ENCODE data around the gene ADAM30. TPM values are rescaled to one million over a fixed set of nuclear protein-coding genes. Genes with fewer than 3 reads are reported as not detected.

Gene ADAM30
- total RNA-seq, 2 experiments from 2014 or later: not detected

GRCh38 chr1:119898981-119899720, 2.8 kb upstream of the ADAM30 start:
- intact Hi-C loops (cut with micrococcal nuclease; ENCODE audit: unreplicated experiment): no loop called here
- H3K4me1 ChIP-seq (ENCODE audit: insufficient read depth, low read length, poor library complexity, severe bottlenecking): no peaks in the 10 kb centered on the region
- no peaks in the 10 kb centered on the region for H3K36me3 ChIP-seq (ENCODE audit: insufficient read depth, low read length)
- no peak overlapping the region for H3K4me2 ChIP-seq (ENCODE audit: low read length)
- no peak overlapping the region for H3K27ac ChIP-seq (ENCODE audit: low read depth, low read length, poor library complexity, severe bottlenecking)
- no peak overlapping the region for H3K4me3 ChIP-seq (ENCODE audit: low read depth, low read length, poor library complexity, severe bottlenecking)
- ChIA-PET POLR2A (no interaction called here), CTCF (ENCODE audit: unreplicated experiment) (no interaction called here)
- no TSS peak for BruUV-seq (replicated peaks)
- no peak for TF ChIP-seq EZH2phosphoT487 (IDR thresholded peaks at IDR 0.05; ENCODE audit: borderline replicate concordance, low read depth, low read length)
- no peak for TF ChIP-seq CTCF (conservative IDR thresholded peaks at IDR 0.05; ENCODE audit: low read length)
- no peak for DNase-seq (ENCODE audit: low spot score)
- no peaks in the 10 kb centered on the region for H3K9me2 ChIP-seq (ENCODE audit: insufficient read depth, low read length)
- H2AFZ ChIP-seq (ENCODE audit: low read length): no peak overlapping the region
- H4K20me1 ChIP-seq (ENCODE audit: insufficient read depth, low read length): no peaks in the 10 kb centered on the region
- H3K9me3 ChIP-seq (ENCODE audit: low read length): no peaks in the 10 kb centered on the region
- no peaks in the 10 kb centered on the region for H3K79me2 ChIP-seq (ENCODE audit: insufficient read depth, low read depth, low read length)

- Histone ChIP-seq H3K36me3 (ENCODE audit: insufficient read depth, low read length) (no peaks in the 10 kb centered on the region), H4K20me1 (ENCODE audit: insufficient read depth, low read length) (no peaks in the 10 kb centered on the region), H3K27ac (ENCODE audit: low read depth, low read length, poor library complexity, severe bottlenecking) (no peak overlapping the region), H3K9me3 (ENCODE audit: low read length) (no peaks in the 10 kb centered on the region), H3K4me3 (ENCODE audit: low read depth, low read length, poor library complexity, severe bottlenecking) (no peak overlapping the region), H3K9me2 (ENCODE audit: insufficient read depth, low read length) (no peaks in the 10 kb centered on the region), H3K79me2 (ENCODE audit: insufficient read depth, low read depth, low read length) (no peaks in the 10 kb centered on the region), H3K4me2 (ENCODE audit: low read length) (no peak overlapping the region), H3K4me1 (ENCODE audit: insufficient read depth, low read length, poor library complexity, severe bottlenecking) (no peaks in the 10 kb centered on the region), H2AFZ (ENCODE audit: low read length) (no peak overlapping the region)
- POLR2A ChIA-PET: no interaction called here
- TF ChIP-seq EZH2phosphoT487 (IDR thresholded peaks at IDR 0.05; ENCODE audit: borderline replicate concordance, low read depth, low read length): no peak
- no peak for TF ChIP-seq CTCF (conservative IDR thresholded peaks at IDR 0.05; ENCODE audit: low read length)
- intact Hi-C loops (cut with micrococcal nuclease; ENCODE audit: unreplicated experiment): no loop called here
- BruUV-seq (replicated peaks): no TSS peak
- no peak for DNase-seq (ENCODE audit: low spot score)
- CTCF ChIA-PET (ENCODE audit: unreplicated experiment): no interaction called here
These were observed 2.2 kb upstream of the ADAM30 start for GRCh38 chr1:119898530-119898929.

GRCh38 chr1:119895102-119895501, 1.2 kb downstream of the ADAM30 start:
- no peaks in the 10 kb centered on the region for H3K9me2 ChIP-seq (ENCODE audit: insufficient read depth, low read length)
- no peaks in the 10 kb centered on the region for H3K4me1 ChIP-seq (ENCODE audit: insufficient read depth, low read length, poor library complexity, severe bottlenecking)
- H3K27ac ChIP-seq (ENCODE audit: low read depth, low read length, poor library complexity, severe bottlenecking): no peak overlapping the region
- H3K4me3 ChIP-seq (ENCODE audit: low read depth, low read length, poor library complexity, severe bottlenecking): no peak overlapping the region
- no peak overlapping the region for H2AFZ ChIP-seq (ENCODE audit: low read length)
- intact Hi-C loops (cut with micrococcal nuclease; ENCODE audit: unreplicated experiment): no loop called here
- H3K36me3 ChIP-seq (ENCODE audit: insufficient read depth, low read length): no peaks in the 10 kb centered on the region
- H4K20me1 ChIP-seq (ENCODE audit: insufficient read depth, low read length): no peaks in the 10 kb centered on the region
- no peak overlapping the region for H3K4me2 ChIP-seq (ENCODE audit: low read length)
- POLR2A ChIA-PET: no interaction called here
- H3K9me3 ChIP-seq (ENCODE audit: low read length): no peaks in the 10 kb centered on the region
- no peak for DNase-seq (ENCODE audit: low spot score)
- no peak for TF ChIP-seq CTCF (conservative IDR thresholded peaks at IDR 0.05; ENCODE audit: low read length)
- no peak for TF ChIP-seq EZH2phosphoT487 (IDR thresholded peaks at IDR 0.05; ENCODE audit: borderline replicate concordance, low read depth, low read length)
- no peaks in the 10 kb centered on the region for H3K79me2 ChIP-seq (ENCODE audit: insufficient read depth, low read depth, low read length)
- CTCF ChIA-PET (ENCODE audit: unreplicated experiment): no interaction called here
- no TSS peak for BruUV-seq (replicated peaks)
